Measurements from ENCODE around the gene BMP10.

The BMP10 gene

DNA sequence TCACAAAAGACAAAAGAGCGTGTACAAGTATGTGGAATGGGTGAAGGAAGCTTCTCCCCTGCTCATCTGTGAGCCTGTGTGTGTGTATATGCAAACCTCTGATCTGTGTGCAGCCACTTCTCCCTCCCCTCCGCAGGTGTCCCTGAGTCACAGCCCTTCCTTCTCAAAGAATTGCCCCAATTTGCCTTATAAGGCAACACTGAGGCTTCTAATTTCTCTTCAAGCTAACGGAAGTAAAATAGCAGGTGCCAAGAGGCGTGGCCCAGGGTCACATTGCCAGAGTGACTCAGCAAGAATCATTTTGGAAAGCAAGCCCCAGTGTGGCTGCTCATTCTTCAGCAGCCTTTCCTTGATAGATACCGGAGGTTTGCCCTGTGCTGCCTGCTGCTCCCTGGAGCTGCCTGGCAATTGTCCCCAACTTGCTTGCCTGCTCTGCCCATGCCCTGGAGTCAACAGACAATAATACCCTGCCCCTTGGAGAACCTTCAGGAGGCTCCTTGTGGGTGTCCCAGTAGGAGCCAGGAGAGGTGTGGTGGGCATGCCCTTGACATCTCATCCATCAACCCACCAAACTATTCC is 37.3 kb upstream of the BMP10 start:
- Histone ChIP-seq H3K9ac (ENCODE audit: low read depth, low read length, poor library complexity, severe bottlenecking) (peak overlapping the region; percentile 73), H3K4me1 (ENCODE audit: insufficient read depth, low read length, poor library complexity, severe bottlenecking) (peaks cover 62% of the 10 kb centered on the region), H3K9me2 (replicated peaks; ENCODE audit: low read depth, low read length) (no peaks in the 10 kb centered on the region), H3F3A (ENCODE audit: low read depth) (peaks cover 4% of the 10 kb centered on the region; the same call in 1 of the 2 replicates), H3K27me3 (ENCODE audit: insufficient read depth, low read length, poor library complexity, severe bottlenecking) (no peaks in the 10 kb centered on the region), H2AFZ (ENCODE audit: low read length) (no peak overlapping the region), H3K9me3 (ENCODE audit: insufficient read depth, low read depth, low read length) (no peaks in the 10 kb centered on the region), H3K79me2 (ENCODE audit: insufficient read depth, low read length) (no peaks in the 10 kb centered on the region), H3K4me2 (ENCODE audit: low read depth, low read length, poor library complexity, severe bottlenecking) (peak overlapping the region; percentile 63), H3K36me3 (ENCODE audit: insufficient read depth, low read length) (no peaks in the 10 kb centered on the region), H3K4me3 (ENCODE audit: low read length, poor library complexity, severe bottlenecking) (peak overlapping the region; percentile 48), H4K20me1 (ENCODE audit: insufficient read depth, low read length, poor library complexity, severe bottlenecking) (no peaks in the 10 kb centered on the region)
- TF ChIP-seq, protein P1, sequence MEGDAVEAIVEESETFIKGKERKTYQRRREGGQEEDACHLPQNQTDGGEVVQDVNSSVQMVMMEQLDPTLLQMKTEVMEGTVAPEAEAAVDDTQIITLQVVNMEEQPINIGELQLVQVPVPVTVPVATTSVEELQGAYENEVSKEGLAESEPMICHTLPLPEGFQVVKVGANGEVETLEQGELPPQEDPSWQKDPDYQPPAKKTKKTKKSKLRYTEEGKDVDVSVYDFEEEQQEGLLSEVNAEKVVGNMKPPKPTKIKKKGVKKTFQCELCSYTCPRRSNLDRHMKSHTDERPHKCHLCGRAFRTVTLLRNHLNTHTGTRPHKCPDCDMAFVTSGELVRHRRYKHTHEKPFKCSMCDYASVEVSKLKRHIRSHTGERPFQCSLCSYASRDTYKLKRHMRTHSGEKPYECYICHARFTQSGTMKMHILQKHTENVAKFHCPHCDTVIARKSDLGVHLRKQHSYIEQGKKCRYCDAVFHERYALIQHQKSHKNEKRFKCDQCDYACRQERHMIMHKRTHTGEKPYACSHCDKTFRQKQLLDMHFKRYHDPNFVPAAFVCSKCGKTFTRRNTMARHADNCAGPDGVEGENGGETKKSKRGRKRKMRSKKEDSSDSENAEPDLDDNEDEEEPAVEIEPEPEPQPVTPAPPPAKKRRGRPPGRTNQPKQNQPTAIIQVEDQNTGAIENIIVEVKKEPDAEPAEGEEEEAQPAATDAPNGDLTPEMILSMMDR (conservative IDR thresholded peaks at IDR 0.05; ENCODE audit: low read length), result no peak
- TF ChIP-seq EZH2phosphoT487 (IDR thresholded peaks at IDR 0.05; ENCODE audit: borderline replicate concordance), result no peak

DNA sequence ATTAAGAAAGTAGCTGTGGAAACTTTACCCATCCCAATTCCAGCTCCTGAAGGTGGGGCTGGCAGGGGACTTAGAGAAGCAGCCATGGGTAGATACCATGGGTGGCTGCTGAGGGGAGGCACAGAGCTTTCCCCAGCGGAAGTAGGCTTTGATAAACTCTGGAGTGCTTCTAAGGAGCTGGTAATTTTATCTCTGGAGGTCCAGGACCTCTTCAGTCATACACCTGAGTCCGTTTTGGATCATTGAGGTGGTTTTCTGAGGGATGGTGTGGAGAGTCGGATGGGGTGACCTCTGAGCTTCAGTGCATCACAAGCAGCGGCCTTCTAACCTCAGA is 36.7 kb upstream of the BMP10 start:
- H3K79me2 ChIP-seq (ENCODE audit: insufficient read depth, low read length), result no peaks in the 10 kb centered on the region
- H3F3A ChIP-seq (ENCODE audit: low read depth), result peaks cover 4% of the 10 kb centered on the region; the same call in 1 of the 2 replicates
- peak overlapping the region; percentile 63 for H3K4me2 ChIP-seq (ENCODE audit: low read depth, low read length, poor library complexity, severe bottlenecking)
- H3K4me3 ChIP-seq (ENCODE audit: low read length, poor library complexity, severe bottlenecking), result peak overlapping the region; percentile 31
- H3K36me3 ChIP-seq (ENCODE audit: insufficient read depth, low read length), result no peaks in the 10 kb centered on the region
- no peaks in the 10 kb centered on the region for H3K9me3 ChIP-seq (ENCODE audit: insufficient read depth, low read depth, low read length)
- H4K20me1 ChIP-seq (ENCODE audit: insufficient read depth, low read length, poor library complexity, severe bottlenecking), result no peaks in the 10 kb centered on the region
- H3K27me3 ChIP-seq (ENCODE audit: insufficient read depth, low read length, poor library complexity, severe bottlenecking), result no peaks in the 10 kb centered on the region
- peak overlapping the region; percentile 73 for H3K9ac ChIP-seq (ENCODE audit: low read depth, low read length, poor library complexity, severe bottlenecking)
- no peak overlapping the region; the same call in 1 of the 2 replicates for H2AFZ ChIP-seq (ENCODE audit: low read length)
- peaks cover 56% of the 10 kb centered on the region for H3K4me1 ChIP-seq (ENCODE audit: insufficient read depth, low read length, poor library complexity, severe bottlenecking)
- H3K9me2 ChIP-seq (replicated peaks; ENCODE audit: low read depth, low read length), result no peaks in the 10 kb centered on the region
- no peak for TF ChIP-seq EZH2phosphoT487 (IDR thresholded peaks at IDR 0.05; ENCODE audit: borderline replicate concordance)
- TF ChIP-seq, protein P1 (conservative IDR thresholded peaks at IDR 0.05; ENCODE audit: low read length), result no peak

DNA sequence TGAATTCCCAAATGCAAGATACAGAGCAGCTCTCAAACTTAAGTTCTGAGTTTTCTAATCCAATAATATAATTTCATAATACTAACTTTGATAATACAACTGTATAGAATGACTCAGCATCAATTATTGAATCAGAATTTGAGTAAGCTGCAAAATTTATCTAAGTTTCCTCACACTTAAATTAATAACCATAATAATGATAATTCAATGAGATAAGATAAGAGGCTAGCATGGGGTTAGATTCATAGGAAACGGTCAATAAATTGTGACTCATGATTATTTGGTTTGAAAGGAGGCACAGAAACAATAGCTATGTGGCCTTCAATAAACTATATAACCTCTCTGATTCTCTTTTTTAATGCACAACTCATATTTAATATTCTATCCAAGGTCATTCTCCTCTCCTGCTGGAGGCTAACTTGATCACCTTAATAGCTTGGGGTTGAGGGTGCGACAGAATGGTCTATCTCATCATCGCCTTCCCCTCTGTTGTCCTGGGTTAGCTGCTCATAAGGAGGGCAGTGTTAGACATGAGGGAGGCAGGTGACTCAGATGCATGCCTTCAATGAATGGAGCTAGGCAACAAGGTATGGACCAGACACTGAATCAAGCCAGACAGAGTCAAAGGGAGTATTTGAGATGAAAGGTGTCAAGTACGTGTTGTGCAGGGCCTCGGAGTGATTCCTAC is 36.2 kb upstream of the BMP10 start:
- no peaks in the 10 kb centered on the region for H3K9me2 ChIP-seq (replicated peaks; ENCODE audit: low read depth, low read length)
- no peak overlapping the region for H3K4me3 ChIP-seq (ENCODE audit: low read length, poor library complexity, severe bottlenecking)
- no peaks in the 10 kb centered on the region for H4K20me1 ChIP-seq (ENCODE audit: insufficient read depth, low read length, poor library complexity, severe bottlenecking)
- H3K4me1 ChIP-seq (ENCODE audit: insufficient read depth, low read length, poor library complexity, severe bottlenecking), result peaks cover 51% of the 10 kb centered on the region
- H3K27me3 ChIP-seq (ENCODE audit: insufficient read depth, low read length, poor library complexity, severe bottlenecking), result no peaks in the 10 kb centered on the region
- H3K4me2 ChIP-seq (ENCODE audit: low read depth, low read length, poor library complexity, severe bottlenecking), result peak overlapping the region; percentile 63
- no peak for TF ChIP-seq EZH2phosphoT487 (IDR thresholded peaks at IDR 0.05; ENCODE audit: borderline replicate concordance)
- TF ChIP-seq, protein P1 (conservative IDR thresholded peaks at IDR 0.05; ENCODE audit: low read length), result no peak
- H3F3A ChIP-seq (ENCODE audit: low read depth), result peaks cover 4% of the 10 kb centered on the region; the same call in 1 of the 2 replicates
- no peaks in the 10 kb centered on the region for H3K9me3 ChIP-seq (ENCODE audit: insufficient read depth, low read depth, low read length)
- H3K36me3 ChIP-seq (ENCODE audit: insufficient read depth, low read length), result no peaks in the 10 kb centered on the region
- H3K79me2 ChIP-seq (ENCODE audit: insufficient read depth, low read length), result no peaks in the 10 kb centered on the region
- peak overlapping the region; percentile 73 for H3K9ac ChIP-seq (ENCODE audit: low read depth, low read length, poor library complexity, severe bottlenecking)
- no peak overlapping the region; the same call in 1 of the 2 replicates for H2AFZ ChIP-seq (ENCODE audit: low read length)
